ENCODE results near the gene QRFP. TPM values are rescaled to one million over a fixed set of nuclear protein-coding genes. Genes with fewer than 3 reads are reported as not detected.

QRFP gene
- total RNA-seq, 2 donors from 2014 or later: not detected

- no peak for TF ChIP-seq CTCF (conservative IDR thresholded peaks at IDR 0.05)
- 90 to 92% methylated on average over 11 to 27 of the region's 27 CpGs for WGBS, 2 experiments (ENCODE audit: insufficient coverage in 1 of 2, insufficient read length in 1 of 2)
- Histone ChIP-seq H3K27ac (ENCODE audit: low read depth, low read length) (no peak overlapping the region), H3K9ac (ENCODE audit: extremely low read depth, low read length, poor library complexity, severe bottlenecking) (no peak overlapping the region), H3K4me3 (ENCODE audit: low read length) (no peak overlapping the region), H3K36me3 (ENCODE audit: control insufficient read depth, insufficient read depth, low read length) (no peaks in the 10 kb centered on the region), H3K4me1 (ENCODE audit: control insufficient read depth, insufficient read depth, low read length) (no peaks in the 10 kb centered on the region), H3K27me3 (ENCODE audit: control insufficient read depth, insufficient read depth, low read length, poor library complexity, severe bottlenecking) (no peaks in the 10 kb centered on the region), H3K9me3 (ENCODE audit: control insufficient read depth, low read length) (no peaks in the 10 kb centered on the region)
- Mint-ChIP-seq H3K4me1 (no peaks in the 10 kb centered on the region), H3K36me3 (ENCODE audit: low read depth) (no peaks in the 10 kb centered on the region), H3K4me3 (no peak overlapping the region), H3K27ac (no peak overlapping the region), H3K9me3 (no peaks in the 10 kb centered on the region), H3K27me3 (ENCODE audit: insufficient read depth) (no peaks in the 10 kb centered on the region)
- DNase-seq: no peak
Measured at GRCh38 chr9:130902204-130903185, 5.9 kb upstream of the QRFP start.

GRCh38 chr9:130901498-130902203 lies 5.0 kb upstream of the QRFP start:
- Histone ChIP-seq H3K4me1 (ENCODE audit: control insufficient read depth, insufficient read depth, low read length) (no peaks in the 10 kb centered on the region), H3K36me3 (ENCODE audit: control insufficient read depth, insufficient read depth, low read length) (no peaks in the 10 kb centered on the region), H3K27me3 (ENCODE audit: control insufficient read depth, insufficient read depth, low read length, poor library complexity, severe bottlenecking) (no peaks in the 10 kb centered on the region), H3K4me3 (ENCODE audit: low read length) (no peak overlapping the region), H3K9ac (ENCODE audit: extremely low read depth, low read length, poor library complexity, severe bottlenecking) (no peak overlapping the region), H3K27ac (ENCODE audit: low read depth, low read length) (no peak overlapping the region), H3K9me3 (ENCODE audit: control insufficient read depth, low read length) (no peaks in the 10 kb centered on the region)
- Mint-ChIP-seq H3K4me1 (no peaks in the 10 kb centered on the region), H3K27me3 (ENCODE audit: insufficient read depth) (no peaks in the 10 kb centered on the region), H3K36me3 (ENCODE audit: low read depth) (no peaks in the 10 kb centered on the region), H3K9me3 (no peaks in the 10 kb centered on the region), H3K27ac (no peak overlapping the region), H3K4me3 (no peak overlapping the region)
- no peak for DNase-seq
- no peak for TF ChIP-seq CTCF (conservative IDR thresholded peaks at IDR 0.05)
- 92 to 96% methylated on average over 13 to 17 of the region's 17 CpGs for WGBS, 2 experiments (ENCODE audit: insufficient coverage in 1 of 2, insufficient read length in 1 of 2)

- Histone ChIP-seq H3K4me1 (ENCODE audit: control insufficient read depth, insufficient read depth, low read length) (no peaks in the 10 kb centered on the region), H3K9me3 (ENCODE audit: control insufficient read depth, low read length) (no peaks in the 10 kb centered on the region), H3K36me3 (ENCODE audit: control insufficient read depth, insufficient read depth, low read length) (no peaks in the 10 kb centered on the region), H3K9ac (ENCODE audit: extremely low read depth, low read length, poor library complexity, severe bottlenecking) (no peak overlapping the region), H3K27me3 (ENCODE audit: control insufficient read depth, insufficient read depth, low read length, poor library complexity, severe bottlenecking) (no peaks in the 10 kb centered on the region), H3K4me3 (ENCODE audit: low read length) (no peak overlapping the region), H3K27ac (ENCODE audit: low read depth, low read length) (no peak overlapping the region)
- no peaks in the 10 kb centered on the region for H3K27me3 Mint-ChIP-seq (ENCODE audit: insufficient read depth)
- no peaks in the 10 kb centered on the region for H3K36me3 Mint-ChIP-seq (ENCODE audit: low read depth)
- H3K4me1 Mint-ChIP-seq: no peaks in the 10 kb centered on the region
- TF ChIP-seq CTCF (conservative IDR thresholded peaks at IDR 0.05): no peak
- no peak overlapping the region for H3K4me3 Mint-ChIP-seq
- no peaks in the 10 kb centered on the region for H3K9me3 Mint-ChIP-seq
- H3K27ac Mint-ChIP-seq: no peak overlapping the region
- DNase-seq: no peak
- 89 to 97% methylated on average over 8 to 17 of the region's 17 CpGs for WGBS, 2 experiments (ENCODE audit: insufficient coverage in 1 of 2, insufficient read length in 1 of 2)
Measured at GRCh38 chr9:130900701-130901497, 4.3 kb upstream of the QRFP start.
